Islet of Langerhans (tissue), 1 donor: Measurements from ENCODE around the gene FBRS.
"Not testable (repeated sequence)": the region's sequence is repeated elsewhere in the genome, so short reads cannot be mapped to it uniquely, and the experiment has no call there.

Experiments
- FAIRE-seq: peaks from one replicate; lab custom pipeline; 2011; peaks lifted over from hg19 to GRCh38; lab: Jason Lieb, UNC

The FBRS gene

DNA sequence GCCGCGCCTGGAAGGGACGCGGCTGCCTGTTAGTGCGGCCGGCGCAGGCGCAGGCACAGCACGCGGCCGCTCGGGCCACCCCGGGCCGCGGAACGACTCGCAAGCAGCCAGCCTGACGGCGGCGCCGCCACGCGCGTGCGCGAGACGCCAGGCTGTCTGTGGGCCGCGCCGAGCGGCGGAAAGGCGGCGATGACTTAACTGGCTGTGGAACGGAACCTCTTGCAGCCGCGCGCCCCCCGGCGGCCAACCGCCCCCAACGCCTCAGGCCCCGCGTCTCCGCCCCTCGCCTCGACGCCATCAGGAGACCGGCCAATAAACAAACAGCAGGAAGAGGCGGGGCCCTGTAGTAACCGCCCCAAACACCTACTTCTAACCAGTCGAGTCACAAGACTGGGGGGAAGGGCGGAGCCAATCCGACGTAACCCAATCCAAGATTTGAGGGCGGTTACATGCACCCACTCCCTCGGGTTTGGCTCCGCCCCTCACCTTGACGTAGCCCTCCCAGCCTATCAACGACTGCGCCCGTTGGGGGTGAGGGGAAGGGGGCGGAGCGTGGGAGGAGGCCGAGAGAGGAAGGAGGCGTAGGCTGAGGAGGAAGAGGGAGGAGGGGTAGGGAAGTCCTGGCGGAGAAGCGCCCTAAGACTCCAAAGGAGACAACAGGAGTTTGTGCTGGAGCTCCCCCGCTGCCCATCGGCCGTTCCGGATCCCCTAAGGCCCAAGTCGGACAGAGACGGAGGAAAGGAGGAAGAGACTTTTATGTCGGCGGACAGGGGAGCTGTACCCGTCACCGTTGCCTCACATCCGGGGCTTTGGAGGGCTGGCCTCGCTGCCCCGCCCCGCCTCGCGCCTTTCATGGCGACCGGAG, at the start of gene FBRS:
FBRS (plus strand) TSS at position 566 of the 865 bp plus-strand sequence. CDS start 1,088 bp downstream, outside the sequence.
- FAIRE-seq, result peak; percentile 55

- FAIRE-seq, result no peak
These were observed 49.0 kb upstream of the FBRS start for GRCh38 chr16:30609002-30609925.

- peak; percentile 74 for FAIRE-seq
These were observed 48.0 kb upstream of the FBRS start, which contains the start of gene ZNF689 for GRCh38 chr16:30609926-30610839. ZNF689 (minus strand) TSS chr16:30610389; CDS start chr16:30610041, 348 bp downstream.

DNA sequence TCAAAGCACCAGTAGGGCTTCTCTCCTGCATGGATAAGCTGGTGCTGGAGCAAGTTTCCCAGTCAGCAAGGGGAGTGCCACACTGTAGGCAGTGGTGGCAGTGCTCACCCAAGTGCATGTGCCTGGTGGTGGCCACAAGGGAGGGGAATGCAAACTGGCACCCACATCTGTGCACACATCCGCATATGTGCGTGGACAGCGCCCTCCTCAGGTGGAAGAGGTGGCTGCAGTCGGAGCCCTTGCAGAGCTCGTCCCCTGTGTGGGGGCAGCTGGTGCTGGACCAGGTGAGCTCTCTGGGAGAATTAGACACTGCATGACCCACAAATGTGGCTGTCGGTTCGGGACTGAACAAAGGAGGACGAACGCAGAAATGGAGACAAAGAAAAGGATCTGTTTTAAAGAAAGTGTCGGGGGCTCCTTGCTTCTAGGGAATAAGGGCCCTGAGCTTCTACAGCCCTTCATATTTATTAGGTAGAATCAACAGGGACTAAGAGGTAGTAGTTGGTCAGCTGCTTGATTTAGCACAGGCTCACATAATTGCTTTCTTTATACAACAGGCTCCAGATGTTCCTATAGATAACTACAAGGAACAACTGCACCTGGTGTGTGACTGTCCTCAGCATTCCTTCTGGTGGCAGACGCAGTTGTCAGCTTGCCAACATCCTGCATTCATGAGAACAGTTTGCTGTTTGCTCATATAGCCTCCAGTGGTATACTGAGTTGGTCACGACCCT, 42.7 kb upstream of the FBRS start:
- no peak for FAIRE-seq

DNA sequence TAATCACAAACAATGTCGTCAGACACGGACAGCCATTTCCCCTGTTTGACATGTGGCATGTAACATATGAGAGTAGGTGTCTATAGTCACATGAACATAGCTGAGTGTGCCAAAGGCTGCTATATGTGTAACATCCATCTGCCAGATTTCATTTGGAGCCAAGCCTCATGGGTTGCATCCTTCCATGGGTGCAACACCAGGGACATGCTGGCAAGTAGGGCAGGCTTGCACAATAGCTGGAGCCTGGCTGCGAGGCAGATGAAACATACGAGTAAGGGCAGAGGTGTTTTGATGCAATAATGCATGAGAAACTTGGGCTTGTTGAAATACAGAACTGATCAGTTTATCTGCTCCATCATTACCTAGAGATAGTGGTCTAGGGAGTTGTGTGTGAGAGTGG, 39.0 kb upstream of the FBRS start:
- FAIRE-seq, result no peak

DNA sequence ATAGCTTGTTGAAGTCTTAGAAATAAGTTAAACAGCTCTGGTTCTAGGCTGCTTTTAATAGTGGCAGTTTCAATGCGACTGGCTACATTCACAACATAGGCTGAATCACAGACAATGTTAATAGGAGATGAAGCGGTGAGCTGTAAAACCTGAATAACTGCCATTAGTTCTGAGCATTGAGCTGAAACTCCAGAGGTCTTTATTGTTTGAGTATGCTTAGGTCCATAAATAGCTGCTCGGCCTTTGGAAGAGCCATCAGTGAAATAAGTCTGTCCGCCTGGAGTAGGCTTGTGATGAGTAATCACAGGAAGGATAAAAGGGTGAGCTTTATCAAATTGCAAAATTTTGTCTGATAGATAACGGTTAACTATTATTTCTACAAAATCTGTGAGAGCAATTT, 38.6 kb upstream of the FBRS start:
- no peak for FAIRE-seq

DNA sequence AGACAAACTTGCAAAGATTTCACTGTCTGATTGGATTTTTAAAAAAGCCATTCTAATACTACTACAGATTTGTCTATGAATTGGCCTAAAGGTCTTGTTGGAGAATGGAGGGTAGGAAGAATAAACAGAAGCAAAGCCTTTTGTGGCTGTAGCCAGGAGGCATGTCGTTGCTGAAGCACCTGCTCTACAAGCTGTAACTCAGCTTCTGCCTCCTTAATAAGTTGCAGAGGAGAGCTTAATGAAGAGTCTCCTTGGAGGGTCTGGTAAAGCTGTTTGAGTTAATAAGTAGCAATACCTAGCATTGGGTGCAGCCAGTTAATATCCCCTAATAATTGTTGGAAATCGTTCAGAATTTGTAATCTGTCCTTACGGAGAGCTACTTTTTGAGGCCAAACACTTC, 38.1 kb upstream of the FBRS start:
- no peak for FAIRE-seq

DNA sequence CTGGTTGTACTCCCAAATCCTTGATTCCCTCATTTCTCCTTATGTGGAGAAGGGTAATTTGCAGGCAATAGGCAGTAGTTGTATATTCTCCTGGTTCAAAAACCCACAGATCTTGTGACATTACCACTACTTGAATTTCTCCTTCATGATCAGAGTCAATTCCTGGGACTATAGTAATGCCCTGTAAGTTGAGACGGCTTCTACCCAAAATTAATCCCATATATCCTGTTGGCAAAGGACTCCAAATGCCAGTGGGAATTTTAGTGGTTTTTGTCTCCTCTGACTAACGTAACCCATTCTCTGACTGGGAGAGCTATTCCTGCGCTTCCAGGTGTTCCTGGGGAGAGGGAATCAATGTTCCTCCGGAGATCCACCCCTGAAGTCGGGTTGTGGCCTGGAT, 36.5 kb upstream of the FBRS start:
- FAIRE-seq, result no peak

DNA sequence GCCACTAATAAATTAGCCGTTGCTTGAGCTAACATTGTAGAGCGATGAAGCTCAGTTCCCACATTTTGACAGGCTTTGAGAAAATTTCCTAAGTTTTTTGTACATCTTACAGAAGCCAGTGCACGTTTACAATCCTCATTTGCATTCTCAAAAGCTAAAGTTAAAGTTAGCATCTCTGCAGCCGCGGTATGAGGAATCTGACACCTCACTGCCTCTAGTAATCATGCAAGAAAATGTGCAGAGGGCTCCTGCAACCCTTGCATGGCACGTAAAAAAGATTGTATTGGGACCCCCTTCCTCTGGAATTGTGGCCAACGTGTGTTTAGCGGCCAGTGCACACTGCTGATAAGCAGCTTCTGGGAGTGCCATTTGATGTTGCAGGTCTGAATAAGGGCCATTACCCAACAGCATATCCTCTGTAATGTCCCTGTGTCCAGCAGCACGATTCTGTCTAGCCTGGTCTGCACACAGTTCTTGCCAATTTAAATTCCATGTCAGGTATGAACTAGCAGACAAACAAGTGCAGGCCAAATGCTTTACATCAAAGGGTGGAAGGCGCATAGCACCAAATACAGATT, 35.7 kb upstream of the FBRS start:
- FAIRE-seq, result no peak

GRCh38 chr16:30623536-30624283, 34.5 kb upstream of the FBRS start:
- FAIRE-seq, result no peak

DNA sequence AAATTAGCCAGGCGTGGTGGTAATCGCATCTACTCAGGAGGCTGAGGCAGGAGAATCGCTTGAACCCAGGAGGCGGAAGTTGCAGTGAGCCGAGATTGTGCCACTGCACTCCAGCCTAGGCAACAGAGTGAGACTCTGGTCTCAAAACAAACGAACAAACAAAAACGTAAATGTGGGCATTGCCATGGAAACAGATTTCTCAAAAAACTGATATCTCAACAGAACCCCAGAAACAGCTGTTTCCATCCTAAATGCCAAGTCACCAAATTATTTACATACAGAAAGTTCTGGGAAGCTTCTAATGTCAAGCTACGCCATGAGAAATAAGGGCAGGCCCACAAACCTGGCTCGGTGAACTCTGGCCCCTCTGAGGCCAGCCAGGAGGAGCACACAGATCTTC, 32.0 kb upstream of the FBRS start:
- FAIRE-seq, result no peak

GRCh38 chr16:30628628-30629540, 29.3 kb upstream of the FBRS start:
- no peak for FAIRE-seq

DNA sequence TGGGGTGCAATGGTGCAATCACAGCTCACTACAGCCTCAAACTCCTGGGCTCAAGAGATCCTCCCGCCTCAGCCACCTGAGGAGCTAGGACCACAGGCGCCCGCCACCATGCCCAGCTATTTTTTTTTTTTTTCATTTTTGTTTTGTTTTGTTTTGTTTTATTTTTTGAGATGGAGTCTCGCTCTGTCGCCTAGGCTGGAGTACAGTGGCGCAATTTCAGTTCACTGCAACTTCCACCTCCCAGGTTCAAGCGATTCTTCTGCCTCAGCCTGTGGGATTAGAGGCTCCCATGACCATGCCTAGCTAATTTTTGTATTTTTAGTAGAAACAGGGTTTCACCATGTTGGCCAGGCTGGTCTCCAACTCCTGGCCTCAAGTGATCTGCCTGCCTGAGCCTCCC, 25.8 kb upstream of the FBRS start:
- FAIRE-seq, result not testable (repeated sequence)

GRCh38 chr16:30633526-30633925, 24.7 kb upstream of the FBRS start:
- FAIRE-seq, result no peak

DNA sequence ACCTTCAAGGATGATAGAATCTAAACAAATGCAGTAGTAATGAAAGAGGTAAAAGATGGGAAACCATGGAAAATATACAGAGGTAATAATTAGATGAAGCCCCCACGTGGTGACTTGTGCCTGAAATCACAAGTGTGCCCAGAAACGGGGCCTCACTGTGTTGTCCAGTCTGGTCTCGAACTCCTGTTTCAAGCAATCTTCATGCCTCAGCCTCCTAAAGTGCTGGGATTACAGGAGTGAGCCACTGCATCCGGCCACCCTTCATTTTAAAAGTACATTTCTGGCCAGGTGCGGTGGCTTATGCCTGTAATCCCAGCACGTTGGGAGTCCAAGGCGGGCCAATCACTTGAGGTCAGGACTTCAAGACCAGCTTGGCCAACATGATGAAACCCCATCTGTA, 21.6 kb upstream of the FBRS start:
- FAIRE-seq, result no peak

- not testable (repeated sequence) for FAIRE-seq
These were observed 21.1 kb upstream of the FBRS start for GRCh38 chr16:30637139-30637538.

- FAIRE-seq, result no peak
These were observed 20.3 kb upstream of the FBRS start for GRCh38 chr16:30637944-30638343.

DNA sequence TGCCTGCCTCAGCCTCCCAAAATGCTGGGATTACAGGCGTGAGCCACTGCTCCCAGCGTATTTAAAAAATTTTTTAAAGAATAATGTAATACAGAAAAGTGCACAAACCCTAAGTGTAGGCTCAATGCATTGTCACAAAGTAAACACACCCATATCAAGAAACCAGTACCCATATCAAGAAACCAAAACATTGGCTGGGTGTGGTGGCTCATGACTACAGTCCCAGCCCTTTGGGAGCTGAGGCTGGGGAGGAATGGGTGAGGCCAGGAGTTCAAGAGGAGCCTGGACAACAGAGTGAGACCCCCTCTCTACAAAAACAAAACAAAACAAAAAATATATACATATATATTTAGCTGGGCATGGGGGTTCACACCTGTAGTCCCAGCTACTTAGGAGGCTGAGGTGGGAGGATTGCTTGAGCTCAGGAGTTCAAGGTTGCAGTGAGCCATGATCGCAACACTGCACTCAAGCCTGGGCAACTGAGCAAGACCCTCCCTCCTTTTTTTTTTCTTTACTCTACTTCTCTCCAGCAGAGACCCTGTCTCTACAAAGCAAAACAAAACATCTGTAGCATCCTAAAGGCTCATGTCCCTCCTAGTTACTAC, 16.8 kb upstream of the FBRS start:
- FAIRE-seq, result no peak
